GM19468 (cell line): ENCODE data around the gene B3GALT6.

Experiments
- ATAC-seq: cut with Tn5 transposase; IDR thresholded peaks from one replicate; pipeline ENCODE4 v1.9.1; 2021; ENCODE audit warnings: mild to moderate bottlenecking, moderate library complexity, moderate number of reproducible peaks; ENCODE audit not compliant: unreplicated experiment; ENCODE audit errors: extremely low read depth

B3GALT6 gene

DNA sequence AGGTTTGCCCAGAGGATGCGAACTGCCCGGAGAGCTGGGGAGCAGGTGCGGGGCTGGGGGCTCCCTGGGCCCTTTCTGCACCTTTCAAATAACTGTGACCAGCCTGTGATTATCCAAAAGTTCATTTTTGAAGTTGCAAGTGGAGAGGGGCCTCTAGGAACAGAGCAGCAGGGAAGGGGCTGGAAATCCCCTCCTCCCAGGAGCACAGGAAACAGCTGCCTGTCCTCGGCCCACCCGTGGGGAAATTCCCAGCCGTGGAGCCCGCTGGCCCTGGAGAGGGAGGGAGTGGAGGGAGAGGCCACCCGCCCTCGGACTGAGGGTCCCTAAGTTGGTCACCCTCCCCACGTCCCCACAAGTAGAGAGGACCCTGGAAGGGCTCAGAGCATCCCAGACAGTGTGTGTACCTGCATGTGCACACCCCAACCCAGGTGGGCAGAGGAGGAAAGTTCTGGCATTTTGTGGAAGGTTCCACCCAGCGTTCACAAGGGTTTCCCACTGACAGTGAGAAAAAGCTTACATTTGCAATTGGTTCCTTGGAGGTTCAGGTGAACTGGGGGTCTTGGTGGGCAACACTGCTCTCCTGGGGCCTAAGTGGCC, 16.9 kb upstream of the B3GALT6 start:
- no peak for ATAC-seq

DNA sequence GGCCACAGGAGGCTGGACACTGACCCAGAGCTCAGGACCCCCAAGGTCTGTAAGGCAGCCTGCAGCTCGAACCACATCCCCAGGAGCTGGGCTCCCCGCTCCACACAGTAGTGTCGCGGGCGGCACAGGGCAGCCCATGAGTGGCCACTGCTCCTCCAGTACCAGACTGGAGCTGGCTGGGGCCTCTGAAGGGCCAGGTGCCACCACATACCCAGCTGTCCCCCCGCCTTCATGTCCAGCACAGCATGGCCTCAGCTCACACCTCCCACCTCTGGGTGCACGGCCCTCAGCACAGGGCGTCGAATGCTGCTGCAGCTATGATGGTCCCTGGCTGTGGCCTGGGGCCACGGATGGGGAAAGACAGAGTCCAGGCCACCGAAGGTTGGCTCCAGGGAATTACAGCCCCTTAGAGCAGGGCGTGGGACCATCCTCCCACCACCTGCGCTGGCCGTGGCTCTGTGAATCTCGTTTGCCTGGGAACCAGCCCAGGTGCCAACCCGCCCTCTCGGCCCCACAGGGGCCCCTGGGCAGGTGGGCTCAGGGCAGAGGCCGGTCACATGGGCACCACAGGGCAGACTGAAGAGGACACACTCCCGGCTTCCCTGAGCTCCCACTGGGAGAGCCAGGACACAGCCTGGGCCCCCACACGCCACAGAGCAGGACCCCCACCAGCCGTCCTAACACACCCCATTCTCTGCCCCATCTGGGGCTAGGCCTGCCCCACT, 16.0 kb upstream of the B3GALT6 start:
- ATAC-seq, result no peak

DNA sequence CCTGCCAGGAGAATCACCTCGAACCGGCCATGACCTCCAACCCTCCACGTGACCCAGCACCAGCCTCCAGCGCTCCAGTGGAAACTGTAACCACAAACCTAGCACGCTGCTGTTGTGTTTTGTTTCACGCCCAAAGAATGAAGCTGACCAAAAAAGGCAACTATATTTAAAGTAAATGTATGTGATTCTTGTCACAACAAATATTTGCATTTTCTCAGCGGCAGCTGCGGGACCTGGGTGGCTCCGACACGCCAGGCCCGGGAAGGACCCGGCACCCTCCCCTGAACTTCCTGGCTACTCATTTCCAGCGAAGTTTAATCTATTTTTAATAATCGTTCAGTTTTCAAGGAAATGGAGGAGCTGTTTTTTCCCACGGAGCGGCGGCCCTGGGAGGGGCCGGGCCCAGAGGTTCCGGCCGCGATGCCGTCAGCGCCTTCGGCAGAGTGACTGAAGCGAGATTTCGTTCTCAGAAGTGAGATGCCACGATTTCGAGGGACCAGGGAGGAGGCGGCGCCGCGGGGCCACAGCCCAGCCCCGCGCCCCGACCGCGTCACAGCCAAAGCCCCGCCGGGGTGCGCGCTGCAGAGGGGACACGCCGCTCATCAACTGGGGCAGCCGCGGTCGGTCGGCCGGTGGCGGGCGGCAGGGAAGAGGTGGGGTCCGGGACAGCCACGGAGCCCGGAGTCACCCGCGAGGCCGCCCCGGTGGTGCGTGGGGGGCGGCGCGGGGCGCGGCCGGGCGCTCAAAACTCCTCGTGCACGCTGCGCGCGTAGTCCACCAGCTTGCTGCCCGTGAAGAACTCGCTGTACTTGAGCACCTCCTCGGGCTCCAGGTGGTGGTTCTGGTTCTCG, 15.0 kb upstream of the B3GALT6 start:
- ATAC-seq, result no peak

DNA sequence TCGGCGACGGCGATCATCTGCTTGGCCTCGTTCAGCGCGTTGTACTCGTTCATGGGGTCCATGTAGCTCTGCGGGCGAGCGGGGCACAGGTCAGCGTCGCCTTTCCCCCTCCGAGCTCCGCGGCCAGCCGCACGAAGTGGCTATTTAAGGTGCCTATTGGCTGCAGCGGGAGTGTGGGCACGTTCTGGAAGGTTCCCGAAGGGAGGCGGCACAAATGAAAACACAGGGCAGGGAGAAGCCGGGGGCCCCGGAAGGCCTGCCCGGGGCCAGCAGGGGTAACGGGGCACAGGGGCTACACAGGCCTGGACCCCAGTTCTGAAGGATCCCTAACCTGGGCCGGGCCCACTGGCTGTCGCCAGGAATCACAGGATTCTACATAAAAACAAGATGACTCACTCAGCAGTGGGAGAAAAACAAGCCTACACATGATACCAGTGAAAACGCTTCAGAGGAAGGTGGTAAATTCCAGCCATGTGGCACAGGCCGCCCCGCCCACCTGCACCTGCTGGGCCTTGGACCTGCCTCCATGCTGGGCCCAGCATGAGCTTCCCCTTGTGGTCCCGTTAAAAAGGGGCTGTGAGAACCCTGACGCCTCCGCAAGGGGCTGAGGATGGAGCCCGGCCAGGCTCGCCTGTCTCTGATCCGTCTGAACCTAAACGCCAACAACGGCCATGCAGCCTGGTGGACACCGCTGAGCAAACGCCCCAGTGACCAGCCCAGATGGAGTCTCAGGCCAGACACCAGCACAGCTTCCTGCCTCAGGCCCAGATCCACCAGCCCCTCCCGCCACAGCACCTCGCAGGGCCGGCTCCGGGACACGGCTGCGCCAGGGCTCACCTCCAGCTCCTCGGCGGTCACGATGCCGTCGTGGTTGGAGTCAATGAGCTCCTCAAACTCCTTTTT, 14.2 kb upstream of the B3GALT6 start:
- ATAC-seq, result no peak

DNA sequence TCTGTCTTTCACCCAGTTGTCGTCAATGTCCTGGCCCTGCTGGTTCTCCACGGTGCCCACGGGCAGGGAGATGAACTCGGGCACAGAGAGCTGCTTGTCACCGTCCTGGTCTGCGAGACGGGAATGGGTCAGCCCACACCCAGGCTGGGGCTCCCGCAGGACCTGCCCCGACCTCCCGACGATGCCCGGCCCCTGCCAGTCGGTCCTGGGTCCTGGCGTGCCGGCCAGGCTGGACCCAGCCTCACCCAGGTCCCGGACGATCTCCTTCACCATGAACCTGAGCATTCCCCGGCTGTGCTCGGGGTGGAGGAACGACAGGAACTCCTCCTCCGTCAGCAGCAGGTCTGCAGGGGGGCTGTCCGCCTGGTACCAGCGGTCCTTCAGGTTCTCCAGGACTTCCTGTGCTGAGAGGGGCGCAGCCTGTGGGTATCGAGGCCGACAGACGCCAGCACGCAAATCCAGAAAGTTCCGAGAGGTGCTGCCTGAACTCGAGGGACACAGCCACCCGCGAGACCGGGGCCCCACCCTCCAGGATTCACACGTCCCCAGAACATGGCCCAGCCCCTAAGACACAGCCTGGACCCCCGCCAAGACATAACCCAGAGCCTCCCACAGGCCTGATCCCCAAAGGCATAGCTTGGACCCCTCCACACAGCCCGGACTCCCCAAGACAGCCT, 13.4 kb upstream of the B3GALT6 start:
- ATAC-seq, result no peak

DNA sequence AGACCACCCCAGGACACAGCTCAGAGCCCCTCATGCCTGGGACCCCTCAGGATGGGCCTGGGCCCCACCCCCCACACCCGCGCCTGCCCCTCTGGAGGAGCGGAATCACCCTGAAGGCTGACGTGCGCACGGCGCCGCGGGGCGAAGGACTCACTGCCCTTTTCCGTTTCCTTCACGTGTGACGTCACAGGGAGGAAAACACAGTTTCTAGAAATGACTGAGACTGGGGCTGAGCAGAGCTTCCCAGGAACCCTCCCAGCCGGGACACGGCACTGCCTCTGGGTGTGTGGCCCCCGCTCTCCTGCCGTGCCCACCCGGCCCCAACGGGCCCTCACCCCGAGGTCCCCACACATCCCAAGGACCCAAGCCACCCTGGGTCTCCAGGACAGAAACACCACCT, 12.7 kb upstream of the B3GALT6 start:
- ATAC-seq, result no peak

DNA sequence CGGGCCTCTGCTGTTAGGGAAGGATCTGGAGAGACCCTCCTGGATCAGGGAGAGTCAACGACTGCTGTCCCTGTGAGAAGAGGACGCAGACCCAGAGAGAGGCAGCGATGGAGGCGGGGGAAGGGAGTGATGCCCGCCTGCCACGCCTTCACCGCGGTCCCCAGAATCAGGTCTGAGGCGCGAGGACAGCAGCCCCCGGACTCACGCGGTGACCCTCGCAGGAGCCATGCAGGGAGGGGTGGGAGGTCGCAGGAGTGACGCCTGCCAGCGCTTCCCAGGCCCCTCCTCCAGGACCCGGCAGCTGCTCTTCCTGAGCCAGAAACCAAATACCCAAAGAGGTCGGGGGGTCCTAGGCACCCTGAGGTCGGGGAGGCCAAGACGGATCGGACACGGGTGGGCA, 11.8 kb upstream of the B3GALT6 start:
- no peak for ATAC-seq

DNA sequence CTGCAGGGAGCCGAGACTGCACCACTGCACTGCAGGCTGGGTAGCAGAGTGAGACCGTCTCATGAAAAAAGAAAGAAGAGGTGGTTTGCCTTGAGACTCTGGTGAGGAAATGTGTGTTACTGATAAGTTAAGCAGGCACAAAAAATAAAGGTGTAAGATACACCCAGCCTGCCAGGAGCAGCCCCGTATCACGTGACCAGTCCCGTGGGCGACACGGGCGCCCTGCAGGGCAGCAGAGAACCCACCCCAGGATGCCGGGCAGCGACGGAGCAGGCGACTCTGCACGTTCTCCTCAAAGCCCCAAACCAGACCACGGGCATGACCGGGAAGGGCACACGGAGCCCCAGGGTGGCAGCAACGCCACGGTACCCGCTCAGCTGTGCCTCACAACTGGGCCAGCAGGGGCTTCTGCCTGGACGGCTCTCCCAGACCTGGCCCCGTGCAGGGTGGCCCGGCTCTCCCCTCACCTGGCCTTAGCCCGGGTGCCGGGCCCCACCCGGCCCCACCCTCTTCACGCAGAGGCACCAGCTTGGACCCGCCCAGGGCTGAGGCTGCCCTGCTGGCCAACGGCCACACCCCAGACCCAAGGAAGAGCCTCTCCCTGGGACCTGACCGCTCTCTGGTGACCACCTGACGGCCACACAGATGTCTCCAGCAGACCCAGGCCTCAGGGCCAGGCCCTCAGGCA, 10.0 kb upstream of the B3GALT6 start:
- no peak for ATAC-seq

DNA sequence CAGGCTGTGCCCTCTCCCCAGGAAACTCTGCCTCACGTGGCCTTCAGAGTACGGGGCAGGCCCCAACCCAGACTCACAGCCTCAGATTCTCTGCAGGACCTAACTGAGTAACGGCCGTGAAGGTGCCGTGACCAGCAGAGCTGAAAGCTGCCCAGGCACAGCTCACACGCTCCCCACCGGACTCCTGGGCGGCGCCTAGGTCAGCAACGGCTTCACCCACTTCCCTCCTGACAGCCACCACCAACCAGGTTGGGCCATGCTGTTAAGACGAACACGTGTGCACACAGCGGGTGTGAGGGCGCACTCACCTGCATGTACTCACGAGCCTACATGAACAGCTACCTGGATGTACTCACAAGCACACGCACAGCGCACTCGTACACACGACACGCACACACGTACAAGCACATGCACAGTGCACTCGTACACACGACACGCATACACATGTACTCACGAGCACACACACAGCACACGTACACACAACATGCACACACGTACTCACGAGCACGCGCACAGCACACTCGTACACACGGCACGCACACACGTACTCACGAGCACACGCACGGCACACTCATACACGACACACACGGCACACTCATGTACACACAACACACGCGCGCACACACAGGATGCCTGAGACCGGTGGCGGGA, 9.3 kb upstream of the B3GALT6 start:
- no peak for ATAC-seq

DNA sequence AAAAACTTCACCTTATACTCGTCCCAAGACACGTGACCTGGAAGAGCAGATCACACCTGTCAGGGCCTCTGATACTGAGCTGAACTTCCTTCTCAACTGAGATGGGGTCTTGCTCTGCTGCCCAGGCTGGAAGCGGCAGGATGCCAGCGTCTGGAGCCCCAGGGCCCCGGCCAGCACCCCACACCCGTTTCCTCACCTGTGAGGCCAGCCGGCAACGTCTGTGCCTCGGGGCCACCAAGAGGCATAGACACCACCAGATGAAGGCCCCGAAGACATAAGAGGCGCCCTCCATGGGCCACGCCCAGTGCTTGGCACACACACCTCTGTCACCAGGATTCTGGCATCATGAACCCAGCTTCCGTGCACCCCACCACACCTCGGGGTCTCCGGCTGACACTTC, 8.7 kb upstream of the B3GALT6 start:
- no peak for ATAC-seq

DNA sequence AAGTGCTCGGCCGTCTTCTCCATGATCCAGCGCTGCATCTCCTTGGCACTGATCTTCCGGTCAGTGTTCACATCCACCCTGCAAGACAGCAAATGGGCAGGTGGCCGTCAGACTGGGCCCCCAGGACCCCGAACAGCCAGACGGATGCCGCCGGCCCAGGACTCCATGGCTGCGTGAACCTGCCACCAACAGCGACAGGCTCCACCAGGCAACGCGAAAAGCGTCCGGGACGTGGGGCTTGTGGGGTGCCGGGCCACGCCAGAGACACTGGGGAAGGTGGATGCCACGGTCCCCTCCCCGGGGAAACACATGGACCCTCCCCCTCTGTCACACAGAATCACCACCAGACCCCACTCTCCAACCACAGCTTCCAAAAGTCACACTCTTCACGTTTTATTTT, 8.1 kb upstream of the B3GALT6 start:
- ATAC-seq, result no peak

DNA sequence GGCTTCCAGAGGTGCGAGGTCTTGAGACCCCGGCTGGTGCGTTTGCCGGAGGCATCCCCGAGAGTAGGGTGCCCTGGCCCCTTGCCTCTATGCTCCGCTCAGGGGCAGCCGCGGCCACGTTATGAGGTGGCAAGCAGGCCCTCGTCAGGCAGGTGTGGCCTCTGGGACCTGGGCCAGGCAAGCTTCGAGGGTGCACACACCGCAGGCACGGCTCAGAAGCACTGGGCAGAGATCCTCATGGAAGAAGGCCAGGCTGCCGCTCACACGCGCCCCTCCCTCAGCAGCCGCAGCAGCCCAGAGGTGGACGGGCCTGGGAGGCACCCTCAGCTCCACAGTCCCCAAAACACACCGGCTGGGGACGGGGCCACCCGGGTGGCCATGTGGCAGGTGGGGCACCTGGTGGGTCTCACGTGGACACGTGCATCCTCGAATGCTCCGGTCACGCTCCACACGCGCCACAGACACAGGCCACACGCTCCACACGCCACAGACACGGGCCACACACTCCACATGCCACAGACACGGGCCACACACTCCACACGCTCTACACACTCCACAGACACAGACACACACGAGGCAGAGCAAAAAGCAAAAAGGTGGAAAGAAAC, 6.7 kb upstream of the B3GALT6 start:
- ATAC-seq, result no peak

DNA sequence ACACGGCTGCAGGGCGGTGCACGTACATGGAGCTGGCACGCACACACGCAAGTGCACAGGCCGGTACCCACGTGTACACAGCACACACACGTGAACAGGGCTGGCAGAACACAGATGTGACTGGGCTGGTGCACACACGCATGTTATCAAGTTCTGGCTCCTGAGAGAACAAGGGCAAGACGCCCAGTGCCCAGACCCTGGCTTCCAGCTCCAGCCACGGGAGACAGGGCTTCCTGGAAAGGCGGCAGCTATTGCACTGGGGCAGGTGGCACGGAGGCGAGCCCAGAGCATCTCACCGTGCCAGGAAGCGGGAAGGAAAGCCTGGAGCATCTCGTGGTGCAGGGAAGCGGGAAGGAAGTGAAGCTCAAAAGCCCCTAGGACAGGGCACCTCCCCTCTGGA, 6.1 kb upstream of the B3GALT6 start:
- no peak for ATAC-seq

DNA sequence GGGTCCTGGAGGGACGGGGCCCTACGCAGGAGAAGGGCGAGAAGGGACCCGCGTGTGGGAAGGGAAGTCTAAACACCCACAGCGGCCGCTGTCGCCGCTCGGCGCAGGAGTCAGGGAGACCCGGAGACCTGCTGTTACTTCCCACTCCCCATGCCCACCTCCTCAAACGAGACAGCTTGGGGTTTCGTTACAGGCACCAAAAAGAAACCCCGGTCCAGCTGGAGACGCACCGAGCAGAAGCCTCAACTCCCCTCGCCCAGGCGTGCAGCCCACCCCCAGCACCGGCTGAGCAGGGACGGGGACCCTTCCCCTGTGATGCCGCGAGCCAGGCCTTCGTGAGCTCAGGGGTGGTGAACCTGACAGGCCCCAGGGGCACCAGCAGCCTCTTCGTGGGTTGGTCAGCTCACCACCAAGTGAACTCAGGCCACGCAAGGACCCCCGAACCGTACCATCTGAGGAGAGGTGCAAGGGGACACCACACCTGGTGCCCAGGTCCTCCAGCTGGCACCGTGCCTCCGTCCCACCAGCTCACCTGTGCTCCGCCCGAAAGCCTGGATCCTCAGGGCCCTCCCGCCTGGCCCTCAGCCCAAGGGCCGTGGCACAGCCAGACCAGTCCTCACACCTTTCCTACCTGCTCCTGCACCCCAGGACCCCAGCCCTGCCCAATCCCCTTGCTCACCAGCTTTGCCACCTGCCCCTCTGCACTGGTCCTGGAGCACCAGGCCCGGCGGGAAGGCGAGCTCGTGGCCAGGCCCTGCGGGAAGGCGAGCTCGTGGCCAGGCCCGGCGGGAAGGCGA, 5.3 kb upstream of the B3GALT6 start:
- no peak for ATAC-seq

DNA sequence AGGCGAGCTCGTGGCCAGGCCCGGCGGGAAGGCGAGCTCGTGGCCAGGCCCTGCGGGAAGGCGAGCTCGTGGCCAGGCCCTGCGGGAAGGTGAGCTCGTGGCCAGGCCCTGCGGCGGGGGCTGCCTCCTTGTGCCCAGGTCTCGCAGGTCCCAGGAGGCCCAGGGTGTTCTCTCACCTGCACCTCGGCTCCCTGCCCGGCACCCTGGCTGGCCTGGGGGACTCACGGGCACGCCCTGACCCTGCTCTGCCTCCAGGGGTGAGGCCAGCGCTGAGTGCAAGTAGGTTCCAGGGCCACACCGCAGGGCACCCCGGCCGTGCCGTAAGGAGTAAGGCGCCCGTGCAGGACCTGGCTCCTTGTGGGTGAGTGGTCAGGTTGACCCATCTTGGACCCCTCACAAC, 4.7 kb upstream of the B3GALT6 start:
- ATAC-seq, result no peak

DNA sequence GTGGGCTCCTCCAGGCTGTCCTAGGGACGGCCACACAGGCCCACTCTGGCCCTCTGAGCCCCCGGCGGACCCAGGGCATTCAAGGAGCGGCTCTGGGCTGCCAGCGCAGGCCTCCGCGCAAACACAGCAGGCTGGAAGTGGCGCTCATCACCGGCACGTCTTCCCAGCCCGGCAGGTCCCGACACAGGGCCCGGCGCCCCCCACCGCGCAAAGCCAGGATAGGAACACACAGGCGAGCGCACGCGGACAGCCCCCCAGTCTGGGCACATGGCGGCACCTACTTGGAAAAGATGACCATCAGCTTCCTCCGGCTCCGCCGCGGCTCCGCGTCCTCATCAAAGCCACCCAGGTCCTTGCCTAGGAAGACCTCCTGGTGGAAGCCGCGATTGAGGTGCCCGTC, 3.9 kb upstream of the B3GALT6 start:
- ATAC-seq, result no peak

DNA sequence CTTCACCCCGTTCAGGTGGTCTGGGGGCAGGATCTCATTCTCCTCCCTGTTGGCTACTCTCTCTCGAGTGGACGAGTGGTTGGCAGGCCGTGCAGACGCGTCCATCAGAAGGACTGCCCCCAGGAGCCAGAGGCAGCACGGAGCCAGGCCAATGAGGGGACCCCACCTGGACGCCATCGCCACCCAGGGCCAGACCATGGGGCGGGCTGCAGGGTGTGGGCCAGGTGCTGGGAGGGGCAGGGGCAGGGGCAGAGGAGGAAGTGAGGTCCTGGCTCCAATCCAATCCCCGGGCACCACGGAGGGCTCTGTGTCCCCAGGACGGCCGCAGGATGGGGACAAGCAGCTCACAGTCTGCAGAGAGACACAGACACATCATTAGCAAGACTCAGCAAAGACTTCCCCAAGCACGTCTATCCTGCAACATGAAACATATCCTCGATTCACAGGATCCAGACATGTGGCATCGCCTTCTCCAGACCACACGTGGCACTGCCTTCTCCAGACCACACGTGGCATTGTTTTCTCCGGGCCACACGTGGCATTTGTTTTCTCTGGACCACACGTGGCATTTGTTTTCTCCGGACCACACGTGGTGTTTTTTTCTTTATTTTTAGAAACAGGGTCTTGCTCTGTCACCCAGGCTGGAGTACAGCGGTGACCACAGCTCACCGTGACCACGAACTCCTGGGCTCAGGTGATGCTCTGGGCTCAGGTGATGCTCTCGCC, 3.3 kb upstream of the B3GALT6 start:
- no peak for ATAC-seq
